ENCODE measurements around the gene PLCD3.

DNA sequence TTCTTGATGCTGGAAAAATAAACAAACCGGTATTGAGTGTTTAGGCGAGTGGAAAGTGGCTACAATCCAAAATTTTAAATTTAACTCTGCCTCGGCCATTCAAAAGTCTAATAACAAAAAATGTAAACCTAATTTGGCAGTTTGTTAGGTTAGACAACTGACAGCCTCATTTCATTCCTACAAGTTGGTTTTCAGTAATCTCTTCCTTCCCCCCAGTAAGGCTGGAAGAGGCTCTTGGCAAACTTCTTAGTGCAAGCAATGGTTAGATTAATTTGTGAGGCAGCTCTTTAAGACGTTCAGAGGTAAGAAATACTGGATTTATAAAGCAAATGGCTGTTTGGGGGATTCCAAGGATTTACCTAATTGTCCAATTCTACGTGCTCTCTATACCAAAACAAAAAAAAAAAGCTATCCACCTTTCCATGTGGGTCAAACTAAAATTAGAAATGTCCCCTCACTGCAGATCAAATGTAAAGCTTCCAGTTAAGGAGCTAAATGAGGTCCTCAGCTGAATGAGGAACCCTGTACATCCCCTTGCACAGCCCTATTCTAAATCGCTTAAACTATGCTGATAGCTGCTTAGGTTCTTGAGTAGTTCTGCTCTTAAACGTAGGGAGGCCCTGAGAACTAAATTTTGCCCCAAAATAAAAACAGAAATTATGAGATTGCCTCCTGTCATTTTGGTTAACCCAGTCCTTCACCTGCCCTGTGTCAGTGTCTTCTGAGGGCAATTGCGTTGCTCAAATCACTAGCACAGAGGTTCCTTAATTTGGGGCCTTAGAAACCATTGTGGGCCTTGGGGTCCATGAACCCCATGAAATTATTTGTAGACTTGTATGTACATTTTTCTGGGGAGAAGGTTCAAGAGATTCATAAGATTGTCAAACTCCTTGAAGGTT, 18.8 kb upstream of the PLCD3 start:
- no peak for TF ChIP-seq EP300 (IDR thresholded peaks at IDR 0.05; ENCODE audit: borderline replicate concordance in 1 of 2, low read depth in 2 of 2, low read length in 2 of 2)
- TF ChIP-seq MAFK (IDR thresholded peaks at IDR 0.05; ENCODE audit: low read depth, low read length), result no peak
